ENCODE data around the gene FRMPD1. TPM values are rescaled to one million over a fixed set of nuclear protein-coding genes. Genes with fewer than 3 reads are reported as not detected.

FRMPD1 gene
- total and polyA plus RNA-seq, 12 donors, result 0.07 to 0.78 (median 0.18) TPM; not detected in 4

GRCh38 chr9:37639109-37639762, 11.5 kb upstream of the FRMPD1 start:
- H3K4me3 ChIP-seq, result no peak overlapping the region
- intact Hi-C loops (cut with DNase I), result no loop called here

GRCh38 chr9:37639841-37640240, 10.9 kb upstream of the FRMPD1 start:
- no peak for TF ChIP-seq POLR2A (IDR thresholded peaks at IDR 0.05)
- no peak for TF ChIP-seq CTCF (IDR thresholded peaks at IDR 0.05)
- no peaks in the 10 kb centered on the region for H3K4me1 ChIP-seq (replicated peaks in 1 of 2)
- intact Hi-C loops (cut with DNase I), result no loop called here
- WGBS, 4 donors, result 75 to 84% (median 79%) methylated on average over 3 of the region's 3 CpGs
- DNase-seq, result no peak
- no peaks in the 10 kb centered on the region for H3K36me3 ChIP-seq (replicated peaks in 1 of 2)
- H3K9me3 ChIP-seq (replicated peaks in 1 of 3), result no peaks in the 10 kb centered on the region
- no peak overlapping the region for H3K27ac ChIP-seq
- peaks cover 5% of the 10 kb centered on the region for H3K27me3 ChIP-seq
- H3K4me3 ChIP-seq, result no peak overlapping the region

More at GRCh38 chr9:37639109-37639762, 11.5 kb upstream of the FRMPD1 start:
- peaks cover 5% of the 10 kb centered on the region for H3K27me3 ChIP-seq
- 73 to 91% (median 84%) methylated on average over 4 of the region's 4 CpGs for WGBS, 4 donors
- no peaks in the 10 kb centered on the region for H3K9me3 ChIP-seq (replicated peaks in 1 of 3)
- H3K4me1 ChIP-seq (replicated peaks in 1 of 2), result no peaks in the 10 kb centered on the region
- H3K36me3 ChIP-seq (replicated peaks in 1 of 2), result no peaks in the 10 kb centered on the region
- DNase-seq, result no peak
- no peak overlapping the region for H3K27ac ChIP-seq
- TF ChIP-seq POLR2A (IDR thresholded peaks at IDR 0.05) (no peak), CTCF (IDR thresholded peaks at IDR 0.05) (no peak)

GRCh38 chr9:37640246-37640645, 10.5 kb upstream of the FRMPD1 start:
- H3K36me3 ChIP-seq (replicated peaks in 1 of 2), result no peaks in the 10 kb centered on the region
- no peaks in the 10 kb centered on the region for H3K9me3 ChIP-seq (replicated peaks in 1 of 3)
- intact Hi-C loops (cut with DNase I), result no loop called here
- DNase-seq, result no peak
- TF ChIP-seq POLR2A (IDR thresholded peaks at IDR 0.05) (no peak), CTCF (IDR thresholded peaks at IDR 0.05) (no peak)
- H3K27me3 ChIP-seq, result peaks cover 5% of the 10 kb centered on the region
- no peak overlapping the region for H3K27ac ChIP-seq
- no peak overlapping the region for H3K4me3 ChIP-seq
- H3K4me1 ChIP-seq (replicated peaks in 1 of 2), result no peaks in the 10 kb centered on the region
- 58 to 82% (median 70%) methylated on average over 3 of the region's 3 CpGs for WGBS, 4 donors

- intact Hi-C loops (cut with DNase I), result no loop called here
- 77 to 82% (median 82%) methylated on average over 3 of the region's 3 CpGs for WGBS, 4 donors
- Histone ChIP-seq H3K36me3 (replicated peaks in 1 of 2) (no peaks in the 10 kb centered on the region), H3K9me3 (replicated peaks in 1 of 3) (no peaks in the 10 kb centered on the region), H3K4me1 (replicated peaks in 1 of 2) (no peaks in the 10 kb centered on the region), H3K27me3 (peaks cover 5% of the 10 kb centered on the region), H3K4me3 (no peak overlapping the region), H3K27ac (no peak overlapping the region)
- no peak for DNase-seq
- TF ChIP-seq CTCF (IDR thresholded peaks at IDR 0.05), result no peak
- TF ChIP-seq POLR2A (IDR thresholded peaks at IDR 0.05), result no peak
These were observed 9.4 kb upstream of the FRMPD1 start for GRCh38 chr9:37641331-37641730.

All from adrenal gland (tissue), 12 donors.